Globus pallidus (tissue), 1 donor: ENCODE data around the gene HAND2.
A peak's percentile ranks its signal among the peaks of the same experiment; 100 is the strongest.

Source experiments
- DNase-seq: peaks from one replicate; pipeline ENCODE4 v3.0.0-alpha.2; 2015; ENCODE audit warnings: low spot score

The HAND2 gene

GRCh38 chr4:173519111-173520101 is 10.6 kb downstream of the HAND2 start:
- no peak for DNase-seq

- no peak for DNase-seq
Observed at GRCh38 chr4:173518425-173519102, 11.5 kb downstream of the HAND2 start.

- DNase-seq = no peak
Observed at GRCh38 chr4:173517781-173518424, 12.1 kb downstream of the HAND2 start.

GRCh38 chr4:173516621-173517524 is 13.2 kb downstream of the HAND2 start:
- no peak for DNase-seq

- DNase-seq = no peak
Observed at GRCh38 chr4:173515458-173515857, 14.6 kb downstream of the HAND2 start.

GRCh38 chr4:173514641-173515217 is 15.3 kb downstream of the HAND2 start:
- DNase-seq = no peak

- no peak for DNase-seq
Observed at GRCh38 chr4:173513651-173514050, 16.4 kb downstream of the HAND2 start.

- no peak for DNase-seq
Observed at GRCh38 chr4:173511787-173512361, 18.2 kb downstream of the HAND2 start.

- no peak for DNase-seq
Observed at GRCh38 chr4:173509036-173510001, 20.7 kb downstream of the HAND2 start.

GRCh38 chr4:173508386-173509035 is 21.5 kb downstream of the HAND2 start:
- no peak for DNase-seq

GRCh38 chr4:173507471-173508385 is 22.3 kb downstream of the HAND2 start:
- no peak for DNase-seq

GRCh38 chr4:173506597-173507211 is 23.3 kb downstream of the HAND2 start:
- no peak for DNase-seq

- peak; percentile 19 for DNase-seq
Observed at GRCh38 chr4:173505924-173506518, 24.0 kb downstream of the HAND2 start.

GRCh38 chr4:173504181-173504503 is 25.9 kb downstream of the HAND2 start:
- no peak for DNase-seq

- no peak for DNase-seq
Observed at GRCh38 chr4:173503330-173504180, 26.5 kb downstream of the HAND2 start.

GRCh38 chr4:173502282-173502681 is 27.7 kb downstream of the HAND2 start:
- no peak for DNase-seq
